GM23338 (cell line): Measurements from ENCODE around the gene CD163L1. TPM values are rescaled to one million over a fixed set of nuclear protein-coding genes. Genes with fewer than 3 reads are reported as not detected.

ENCODE experiments used
- ATAC-seq: fragments of 200-7000 bp; cut with Tn5 transposase; 3 replicates; pipeline ENCODE4 v1.9.1; 2020
- DNase-seq: peaks from one replicate; pipeline ENCODE4 v3.0.0-alpha.2; 2015; ENCODE audit warnings: low spot score
- H2AFZ ChIP-seq: fragments of 200-600 bp; sonication (generic); 2 replicates; pipeline ENCODE4 v1.8.0; 2016; ENCODE audit warnings: antibody characterized with exemption, mild to moderate bottlenecking, moderate library complexity
- H3F3A ChIP-seq: fragments of 200-600 bp; sonication (generic); replicated peaks from 2 replicates; pipeline ENCODE4 v1.8.0; 2017; ENCODE audit warnings: antibody characterized with exemption, mixed run types, low read depth
- H3K27ac ChIP-seq: fragments of 200-600 bp; sonication (generic); 2 replicates; pipeline ENCODE4 v1.6.1; 2016; ENCODE audit warnings: low read depth
- H3K27me3 ChIP-seq: fragments of 200-600 bp; sonication (generic); 2 replicates; pipeline ENCODE4 v1.8.0; 2016; ENCODE audit warnings: mild to moderate bottlenecking, mixed run types, moderate library complexity; ENCODE audit not compliant: insufficient read depth
- H3K36me3 ChIP-seq: fragments of 200-600 bp; sonication (generic); 2 replicates; pipeline ENCODE4 v1.8.0; 2016; ENCODE audit warnings: mild to moderate bottlenecking; ENCODE audit not compliant: insufficient read depth
- H3K4me1 ChIP-seq: fragments of 200-600 bp; sonication (generic); 2 replicates; pipeline ENCODE4 v1.8.0; 2016; ENCODE audit warnings: mild to moderate bottlenecking, moderate library complexity; ENCODE audit not compliant: insufficient read depth
- H3K4me2 ChIP-seq: fragments of 200-600 bp; sonication (generic); 2 replicates; pipeline ENCODE4 v1.7.1; 2017; ENCODE audit warnings: mixed run types
- H3K4me3 ChIP-seq: fragments of 200-600 bp; sonication (generic); 2 replicates; pipeline ENCODE4 v1.6.1; 2016; ENCODE audit warnings: mixed run types
- H3K79me2 ChIP-seq: fragments of 200-600 bp; sonication (generic); replicated peaks from 2 replicates; pipeline ENCODE4 v1.8.0; 2017; ENCODE audit warnings: mild to moderate bottlenecking; ENCODE audit not compliant: insufficient read depth
- H3K9me2 ChIP-seq: fragments of 200-600 bp; sonication (generic); 2 replicates; pipeline ENCODE4 v1.8.0; 2017; ENCODE audit not compliant: insufficient read depth
- H4K20me1 ChIP-seq: fragments of 200-600 bp; sonication (generic); replicated peaks from 2 replicates; pipeline ENCODE4 v1.8.0; 2017; ENCODE audit warnings: mild to moderate bottlenecking; ENCODE audit not compliant: insufficient read depth
- H3K27ac Mint-ChIP-seq: 2 replicates; pipeline ENCODE4 v1.8.0; 2020; ENCODE audit warnings: inconsistent platforms, mild to moderate bottlenecking, moderate library complexity, mixed read lengths
- H3K27me3 Mint-ChIP-seq: 3 replicates; pipeline ENCODE4 v1.8.0; 2022; ENCODE audit warnings: low read depth, mild to moderate bottlenecking, moderate library complexity, mixed read lengths, inconsistent platforms; ENCODE audit not compliant: insufficient read depth, poor library complexity
- H3K36me3 Mint-ChIP-seq: 3 replicates; pipeline ENCODE4 v1.8.0; 2021; ENCODE audit warnings: low read depth, mild to moderate bottlenecking, inconsistent platforms, moderate library complexity, mixed read lengths
- H3K4me1 Mint-ChIP-seq: 3 replicates; pipeline ENCODE4 v1.8.0; 2020; ENCODE audit warnings: mild to moderate bottlenecking, inconsistent platforms, mixed read lengths
- H3K4me3 Mint-ChIP-seq: 3 replicates; pipeline ENCODE4 v1.8.0; 2021; ENCODE audit warnings: moderate library complexity, mild to moderate bottlenecking, inconsistent platforms, mixed read lengths
- H3K9me3 Mint-ChIP-seq: 3 replicates; pipeline ENCODE4 v1.8.0; 2020; ENCODE audit warnings: moderate library complexity, mild to moderate bottlenecking, inconsistent platforms, mixed read lengths
- POLR2AphosphoS5 ChIP-seq: IDR thresholded peaks from 2 replicates; pipeline ENCODE4 v1.6.1; 2016; ENCODE audit warnings: antibody characterized with exemption, low read depth
- STAT1 ChIP-seq: IDR thresholded peaks from one replicate; pipeline ENCODE4 v1.6.1; 2016; ENCODE audit warnings: antibody characterized with exemption; ENCODE audit not compliant: unreplicated experiment
- ZNF114 ChIP-seq: fragments of 250-450 bp; sonication (Bioruptor Pico); IDR thresholded peaks from 2 replicates; pipeline ENCODE4 v1.5.0; 2020; ENCODE audit warnings: mild to moderate bottlenecking, moderate library complexity
- polyA plus RNA-seq: library from polyadenylated mRNA; unstranded; fragments of >200 nt; fragmentation: Nextera tagmentation; extraction: Ambion mirVana; gene quantifications from 2 replicates; pipeline ENCODE4 v1.2.1, GENCODE V29; 2016
- total RNA-seq: library from RNA; depleted of rRNA; stranded (reverse); fragments of >200 nt; shearing (Covaris generic); gene quantifications from 2 replicates; pipeline ENCODE4 v1.2.3, GENCODE V29; 2014
- TF ChIP-seq, protein P1 (sequence below), 2 experiments: fragments of 200-600 bp in 1 of 2; sonication (generic) in 1 of 2; conservative IDR thresholded peaks; 2 replicates each; pipeline versions ENCODE4 v1.5.1 to v1.6.1; 2016 to 2017; ENCODE audit warnings: antibody characterized with exemption in 2 of 2, low read depth in 2 of 2, mild to moderate bottlenecking in 2 of 2, moderate library complexity in 1 of 2
- TF ChIP-seq, protein P2 (sequence below): fragments of 250-450 bp; sonication (Bioruptor Pico); IDR thresholded peaks from 2 replicates; pipeline ENCODE4 v1.5.0; 2020; ENCODE audit warnings: mild to moderate bottlenecking, moderate library complexity

Gene CD163L1
- total and polyA plus RNA-seq, 2 experiments from 2014 or later = 0.14 to 0.36 TPM

DNA sequence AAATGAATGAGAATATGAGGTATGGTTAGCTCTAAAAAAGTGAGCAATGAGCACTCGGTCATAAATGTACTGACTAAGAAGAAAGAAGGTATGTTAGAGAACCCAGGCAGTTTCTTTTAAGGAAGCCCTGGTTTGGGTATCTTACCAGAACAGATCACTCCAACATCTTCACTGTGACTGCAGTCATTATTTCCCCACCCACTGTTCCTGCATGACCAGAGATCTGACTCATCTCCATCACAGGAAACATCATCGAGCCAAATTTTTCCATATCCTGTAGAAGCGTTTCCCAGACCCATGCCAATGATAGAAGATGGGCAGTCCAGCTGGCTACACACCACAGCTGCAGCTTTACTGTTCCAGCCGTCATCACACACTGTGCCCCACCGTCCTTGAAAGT lies 48.0 kb downstream of the CD163L1 start:
- no peak overlapping the region for H3K27ac Mint-ChIP-seq
- no peaks in the 10 kb centered on the region for H3K4me1 Mint-ChIP-seq
- Histone ChIP-seq H3K27me3 (no peaks in the 10 kb centered on the region), H3K27ac (no peak overlapping the region), H3F3A (no peaks in the 10 kb centered on the region), H3K9me2 (no peaks in the 10 kb centered on the region; the same call in 1 of the 2 replicates), H3K4me2 (no peak overlapping the region), H2AFZ (no peak overlapping the region), H4K20me1 (no peaks in the 10 kb centered on the region), H3K36me3 (no peaks in the 10 kb centered on the region), H3K79me2 (no peaks in the 10 kb centered on the region), H3K4me3 (no peak overlapping the region), H3K4me1 (no peaks in the 10 kb centered on the region)
- no peaks in the 10 kb centered on the region for H3K36me3 Mint-ChIP-seq
- ATAC-seq (no peak), DNase-seq (no peak)
- H3K9me3 Mint-ChIP-seq = peaks cover 23% of the 10 kb centered on the region
- TF ChIP-seq STAT1 (no peak), POLR2AphosphoS5 (no peak), ZNF114 (CRISPR knock-in tag) (no peak)
- TF ChIP-seq, protein P1, sequence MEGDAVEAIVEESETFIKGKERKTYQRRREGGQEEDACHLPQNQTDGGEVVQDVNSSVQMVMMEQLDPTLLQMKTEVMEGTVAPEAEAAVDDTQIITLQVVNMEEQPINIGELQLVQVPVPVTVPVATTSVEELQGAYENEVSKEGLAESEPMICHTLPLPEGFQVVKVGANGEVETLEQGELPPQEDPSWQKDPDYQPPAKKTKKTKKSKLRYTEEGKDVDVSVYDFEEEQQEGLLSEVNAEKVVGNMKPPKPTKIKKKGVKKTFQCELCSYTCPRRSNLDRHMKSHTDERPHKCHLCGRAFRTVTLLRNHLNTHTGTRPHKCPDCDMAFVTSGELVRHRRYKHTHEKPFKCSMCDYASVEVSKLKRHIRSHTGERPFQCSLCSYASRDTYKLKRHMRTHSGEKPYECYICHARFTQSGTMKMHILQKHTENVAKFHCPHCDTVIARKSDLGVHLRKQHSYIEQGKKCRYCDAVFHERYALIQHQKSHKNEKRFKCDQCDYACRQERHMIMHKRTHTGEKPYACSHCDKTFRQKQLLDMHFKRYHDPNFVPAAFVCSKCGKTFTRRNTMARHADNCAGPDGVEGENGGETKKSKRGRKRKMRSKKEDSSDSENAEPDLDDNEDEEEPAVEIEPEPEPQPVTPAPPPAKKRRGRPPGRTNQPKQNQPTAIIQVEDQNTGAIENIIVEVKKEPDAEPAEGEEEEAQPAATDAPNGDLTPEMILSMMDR (conservative IDR thresholded peaks at IDR 0.05; ENCODE audit: low read depth in 2 of 2) = no peak
- TF ChIP-seq, protein P2, sequence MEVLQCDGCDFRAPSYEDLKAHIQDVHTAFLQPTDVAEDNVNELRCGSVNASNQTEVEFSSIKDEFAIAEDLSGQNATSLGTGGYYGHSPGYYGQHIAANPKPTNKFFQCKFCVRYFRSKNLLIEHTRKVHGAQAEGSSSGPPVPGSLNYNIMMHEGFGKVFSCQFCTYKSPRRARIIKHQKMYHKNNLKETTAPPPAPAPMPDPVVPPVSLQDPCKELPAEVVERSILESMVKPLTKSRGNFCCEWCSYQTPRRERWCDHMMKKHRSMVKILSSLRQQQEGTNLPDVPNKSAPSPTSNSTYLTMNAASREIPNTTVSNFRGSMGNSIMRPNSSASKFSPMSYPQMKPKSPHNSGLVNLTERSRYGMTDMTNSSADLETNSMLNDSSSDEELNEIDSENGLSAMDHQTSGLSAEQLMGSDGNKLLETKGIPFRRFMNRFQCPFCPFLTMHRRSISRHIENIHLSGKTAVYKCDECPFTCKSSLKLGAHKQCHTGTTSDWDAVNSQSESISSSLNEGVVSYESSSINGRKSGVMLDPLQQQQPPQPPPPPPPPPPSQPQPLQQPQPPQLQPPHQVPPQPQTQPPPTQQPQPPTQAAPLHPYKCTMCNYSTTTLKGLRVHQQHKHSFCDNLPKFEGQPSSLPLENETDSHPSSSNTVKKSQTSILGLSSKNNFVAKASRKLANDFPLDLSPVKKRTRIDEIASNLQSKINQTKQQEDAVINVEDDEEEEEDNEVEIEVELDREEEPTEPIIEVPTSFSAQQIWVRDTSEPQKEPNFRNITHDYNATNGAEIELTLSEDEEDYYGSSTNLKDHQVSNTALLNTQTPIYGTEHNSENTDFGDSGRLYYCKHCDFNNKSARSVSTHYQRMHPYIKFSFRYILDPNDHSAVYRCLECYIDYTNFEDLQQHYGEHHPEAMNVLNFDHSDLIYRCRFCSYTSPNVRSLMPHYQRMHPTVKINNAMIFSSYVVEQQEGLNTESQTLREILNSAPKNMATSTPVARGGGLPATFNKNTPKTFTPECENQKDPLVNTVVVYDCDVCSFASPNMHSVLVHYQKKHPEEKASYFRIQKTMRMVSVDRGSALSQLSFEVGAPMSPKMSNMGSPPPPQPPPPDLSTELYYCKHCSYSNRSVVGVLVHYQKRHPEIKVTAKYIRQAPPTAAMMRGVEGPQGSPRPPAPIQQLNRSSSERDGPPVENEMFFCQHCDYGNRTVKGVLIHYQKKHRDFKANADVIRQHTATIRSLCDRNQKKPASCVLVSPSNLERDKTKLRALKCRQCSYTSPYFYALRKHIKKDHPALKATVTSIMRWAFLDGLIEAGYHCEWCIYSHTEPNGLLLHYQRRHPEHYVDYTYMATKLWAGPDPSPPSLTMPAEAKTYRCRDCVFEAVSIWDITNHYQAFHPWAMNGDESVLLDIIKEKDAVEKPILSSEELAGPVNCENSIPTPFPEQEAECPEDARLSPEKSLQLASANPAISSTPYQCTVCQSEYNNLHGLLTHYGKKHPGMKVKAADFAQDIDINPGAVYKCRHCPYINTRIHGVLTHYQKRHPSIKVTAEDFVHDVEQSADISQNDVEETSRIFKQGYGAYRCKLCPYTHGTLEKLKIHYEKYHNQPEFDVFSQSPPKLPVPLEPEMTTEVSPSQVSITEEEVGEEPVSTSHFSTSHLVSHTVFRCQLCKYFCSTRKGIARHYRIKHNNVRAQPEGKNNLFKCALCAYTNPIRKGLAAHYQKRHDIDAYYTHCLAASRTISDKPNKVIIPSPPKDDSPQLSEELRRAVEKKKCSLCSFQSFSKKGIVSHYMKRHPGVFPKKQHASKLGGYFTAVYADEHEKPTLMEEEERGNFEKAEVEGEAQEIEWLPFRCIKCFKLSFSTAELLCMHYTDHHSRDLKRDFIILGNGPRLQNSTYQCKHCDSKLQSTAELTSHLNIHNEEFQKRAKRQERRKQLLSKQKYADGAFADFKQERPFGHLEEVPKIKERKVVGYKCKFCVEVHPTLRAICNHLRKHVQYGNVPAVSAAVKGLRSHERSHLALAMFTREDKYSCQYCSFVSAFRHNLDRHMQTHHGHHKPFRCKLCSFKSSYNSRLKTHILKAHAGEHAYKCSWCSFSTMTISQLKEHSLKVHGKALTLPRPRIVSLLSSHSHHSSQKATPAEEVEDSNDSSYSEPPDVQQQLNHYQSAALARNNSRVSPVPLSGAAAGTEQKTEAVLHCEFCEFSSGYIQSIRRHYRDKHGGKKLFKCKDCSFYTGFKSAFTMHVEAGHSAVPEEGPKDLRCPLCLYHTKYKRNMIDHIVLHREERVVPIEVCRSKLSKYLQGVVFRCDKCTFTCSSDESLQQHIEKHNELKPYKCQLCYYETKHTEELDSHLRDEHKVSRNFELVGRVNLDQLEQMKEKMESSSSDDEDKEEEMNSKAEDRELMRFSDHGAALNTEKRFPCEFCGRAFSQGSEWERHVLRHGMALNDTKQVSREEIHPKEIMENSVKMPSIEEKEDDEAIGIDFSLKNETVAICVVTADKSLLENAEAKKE (CRISPR knock-in tag) = no peak
- H3K4me3 Mint-ChIP-seq = no peak overlapping the region
- peaks cover 7% of the 10 kb centered on the region for H3K27me3 Mint-ChIP-seq
